Neural cell (in vitro differentiated cells): Measurements from ENCODE around the gene PIWIL1.

Source experiments
- EP300 ChIP-seq: fragments of 450-650 bp; conservative IDR thresholded peaks from 2 replicates; pipeline ENCODE4 v1.6.1; 2014; ENCODE audit warnings: antibody characterized with exemption, mild to moderate bottlenecking, moderate library complexity; ENCODE audit not compliant: poor library complexity, severe bottlenecking
- EZH2 ChIP-seq: fragments of 200-600, 300-800 bp; shearing (Covaris generic), sonication (generic); IDR thresholded peaks from 2 replicates; pipeline ENCODE4 v1.6.1; 2014; ENCODE audit warnings: antibody characterized with exemption, low read length, borderline replicate concordance, mild to moderate bottlenecking; ENCODE audit not compliant: insufficient read depth, poor library complexity, severe bottlenecking
- MXI1 ChIP-seq: fragments of 450-650 bp; conservative IDR thresholded peaks from 2 replicates; pipeline ENCODE4 v1.6.1; 2014; ENCODE audit warnings: antibody characterized with exemption, mild to moderate bottlenecking; ENCODE audit not compliant: poor library complexity, severe bottlenecking
- POLR2AphosphoS5 ChIP-seq: IDR thresholded peaks from 2 replicates; pipeline ENCODE4 v1.6.1; 2012
- RAD21 ChIP-seq: fragments of 450-650 bp; conservative IDR thresholded peaks from 2 replicates; pipeline ENCODE4 v1.6.1; 2014; ENCODE audit warnings: antibody characterized with exemption, mild to moderate bottlenecking, moderate library complexity
- SMC3 ChIP-seq: fragments of 450-650 bp; conservative IDR thresholded peaks from 2 replicates; pipeline ENCODE4 v1.6.1; 2014; ENCODE audit warnings: antibody characterized with exemption, mild to moderate bottlenecking, moderate library complexity; ENCODE audit not compliant: poor library complexity
- TAF1 ChIP-seq: IDR thresholded peaks from 2 replicates; pipeline ENCODE4 v1.6.1; 2012; ENCODE audit warnings: low read depth
- TF ChIP-seq, protein P1 (sequence below): fragments of 450-650 bp; IDR thresholded peaks from 2 replicates; pipeline ENCODE4 v1.5.1; 2014; ENCODE audit warnings: antibody characterized with exemption, mild to moderate bottlenecking, moderate library complexity; ENCODE audit not compliant: poor library complexity, severe bottlenecking

DNA sequence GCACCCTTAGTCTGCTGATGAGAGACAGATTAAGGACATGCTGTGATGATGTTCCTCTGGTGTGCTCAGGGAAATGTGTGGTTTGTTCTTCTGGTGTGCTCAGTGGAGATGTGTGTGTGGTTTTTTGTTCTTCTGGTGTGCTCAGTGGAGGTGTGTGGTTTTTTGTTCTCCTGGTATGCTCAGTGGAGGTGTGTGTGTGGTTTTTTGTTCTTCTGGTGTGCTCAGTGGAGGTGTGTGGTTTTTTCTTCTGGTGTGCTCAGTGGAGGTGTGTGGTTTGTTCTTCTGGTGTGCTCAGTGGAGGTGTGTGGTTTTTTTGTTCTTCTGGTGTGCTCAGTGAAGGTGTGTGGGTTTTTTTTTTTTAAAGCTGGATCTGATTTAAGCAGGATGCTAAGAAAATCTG is 15.4 kb downstream of the PIWIL1 start:
- no peak for TF ChIP-seq RAD21
- TF ChIP-seq POLR2AphosphoS5 = no peak
- no peak for TF ChIP-seq TAF1
- TF ChIP-seq, protein P1, sequence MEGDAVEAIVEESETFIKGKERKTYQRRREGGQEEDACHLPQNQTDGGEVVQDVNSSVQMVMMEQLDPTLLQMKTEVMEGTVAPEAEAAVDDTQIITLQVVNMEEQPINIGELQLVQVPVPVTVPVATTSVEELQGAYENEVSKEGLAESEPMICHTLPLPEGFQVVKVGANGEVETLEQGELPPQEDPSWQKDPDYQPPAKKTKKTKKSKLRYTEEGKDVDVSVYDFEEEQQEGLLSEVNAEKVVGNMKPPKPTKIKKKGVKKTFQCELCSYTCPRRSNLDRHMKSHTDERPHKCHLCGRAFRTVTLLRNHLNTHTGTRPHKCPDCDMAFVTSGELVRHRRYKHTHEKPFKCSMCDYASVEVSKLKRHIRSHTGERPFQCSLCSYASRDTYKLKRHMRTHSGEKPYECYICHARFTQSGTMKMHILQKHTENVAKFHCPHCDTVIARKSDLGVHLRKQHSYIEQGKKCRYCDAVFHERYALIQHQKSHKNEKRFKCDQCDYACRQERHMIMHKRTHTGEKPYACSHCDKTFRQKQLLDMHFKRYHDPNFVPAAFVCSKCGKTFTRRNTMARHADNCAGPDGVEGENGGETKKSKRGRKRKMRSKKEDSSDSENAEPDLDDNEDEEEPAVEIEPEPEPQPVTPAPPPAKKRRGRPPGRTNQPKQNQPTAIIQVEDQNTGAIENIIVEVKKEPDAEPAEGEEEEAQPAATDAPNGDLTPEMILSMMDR = no peak
- TF ChIP-seq EP300 = no peak
- no peak for TF ChIP-seq EZH2
- no peak for TF ChIP-seq SMC3
- no peak for TF ChIP-seq MXI1
